Neural cell (in vitro differentiated cells): ENCODE results near the gene PDCD1. TPM values are rescaled to one million over a fixed set of nuclear protein-coding genes. Genes with fewer than 3 reads are reported as not detected.

ENCODE experiments used
- H2AFZ ChIP-seq: fragments of 200-600, 300-800 bp; sonication (generic), shearing (Covaris generic); 2 replicates; pipeline ENCODE4 v1.6.0; 2014; ENCODE audit warnings: low read depth, mild to moderate bottlenecking, antibody characterized with exemption, low read length, moderate library complexity
- H3F3A ChIP-seq: fragments of 200-600 bp; shearing (Covaris generic); 2 replicates; pipeline ENCODE4 v1.6.1; 2016; ENCODE audit warnings: mild to moderate bottlenecking, moderate library complexity, mixed read lengths, antibody characterized with exemption, low read length; ENCODE audit not compliant: insufficient read depth, poor library complexity, severe bottlenecking
- H3K27ac ChIP-seq: fragments of 200-600, 300-800 bp; sonication (generic), shearing (Covaris generic); 2 replicates; pipeline ENCODE4 v1.5.1; 2014; ENCODE audit warnings: mild to moderate bottlenecking, low read length, moderate library complexity
- H3K27me3 ChIP-seq: fragments of 300-800, 200-600 bp; sonication (generic), shearing (Covaris generic); 2 replicates; pipeline ENCODE4 v1.6.0; 2014; ENCODE audit warnings: mild to moderate bottlenecking, low read depth, low read length, moderate library complexity; ENCODE audit not compliant: insufficient read depth
- H3K36me3 ChIP-seq: fragments of 300-800, 200-600 bp; sonication (generic), shearing (Covaris generic); 2 replicates; pipeline ENCODE4 v1.5.1; 2014; ENCODE audit warnings: mild to moderate bottlenecking, antibody characterized with exemption, low read length, moderate library complexity; ENCODE audit not compliant: insufficient read depth
- H3K4me2 ChIP-seq: fragments of 300-800, 200-600 bp; sonication (generic), shearing (Covaris generic); 2 replicates; pipeline ENCODE4 v1.6.0; 2014; ENCODE audit warnings: mild to moderate bottlenecking, low read length
- H3K4me3 ChIP-seq: fragments of 300-800, 200-600 bp; sonication (generic), shearing (Covaris generic); 2 replicates; pipeline ENCODE4 v1.5.1; 2014; ENCODE audit warnings: mild to moderate bottlenecking, low read length, moderate library complexity
- H3K79me2 ChIP-seq: fragments of 200-600 bp; shearing (Covaris generic); replicated peaks from 2 replicates; pipeline ENCODE4 v1.6.0; 2014; ENCODE audit warnings: mild to moderate bottlenecking, low read length, moderate library complexity; ENCODE audit not compliant: insufficient read depth
- H3K9ac ChIP-seq: fragments of 300-800, 200-600 bp; sonication (generic), shearing (Covaris generic); 2 replicates; pipeline ENCODE4 v1.6.1; 2016; ENCODE audit warnings: mild to moderate bottlenecking, low read length, mixed read lengths
- H3K9me2 ChIP-seq: fragments of 200-600 bp; shearing (Covaris generic); 2 replicates; pipeline ENCODE4 v1.6.1; 2016; ENCODE audit warnings: mild to moderate bottlenecking, low read length, mixed read lengths; ENCODE audit not compliant: insufficient read depth
- H3K9me3 ChIP-seq: fragments of 200-600, 300-800 bp; sonication (generic), shearing (Covaris generic); 2 replicates; pipeline ENCODE4 v1.6.1; 2016; ENCODE audit warnings: mild to moderate bottlenecking, mixed run types, low read length, moderate library complexity, mixed read lengths
- H4K20me1 ChIP-seq: fragments of 200-600 bp; shearing (Covaris generic); 2 replicates; pipeline ENCODE4 v1.6.1; 2016; ENCODE audit warnings: mild to moderate bottlenecking, mixed run types; ENCODE audit not compliant: insufficient read depth
- CTCF ChIP-seq: fragments of 450-650 bp; IDR thresholded peaks from 2 replicates; pipeline ENCODE4 v1.5.1; 2014; ENCODE audit warnings: antibody characterized with exemption, mild to moderate bottlenecking, moderate library complexity; ENCODE audit not compliant: poor library complexity, severe bottlenecking
- EP300 ChIP-seq: fragments of 450-650 bp; conservative IDR thresholded peaks from 2 replicates; pipeline ENCODE4 v1.6.1; 2014; ENCODE audit warnings: antibody characterized with exemption, mild to moderate bottlenecking, moderate library complexity; ENCODE audit not compliant: poor library complexity, severe bottlenecking
- EZH2 ChIP-seq: fragments of 200-600, 300-800 bp; shearing (Covaris generic), sonication (generic); IDR thresholded peaks from 2 replicates; pipeline ENCODE4 v1.6.1; 2014; ENCODE audit warnings: antibody characterized with exemption, low read length, borderline replicate concordance, mild to moderate bottlenecking; ENCODE audit not compliant: insufficient read depth, poor library complexity, severe bottlenecking
- MXI1 ChIP-seq: fragments of 450-650 bp; conservative IDR thresholded peaks from 2 replicates; pipeline ENCODE4 v1.6.1; 2014; ENCODE audit warnings: antibody characterized with exemption, mild to moderate bottlenecking; ENCODE audit not compliant: poor library complexity, severe bottlenecking
- POLR2AphosphoS5 ChIP-seq: IDR thresholded peaks from 2 replicates; pipeline ENCODE4 v1.6.1; 2012
- RAD21 ChIP-seq: fragments of 450-650 bp; conservative IDR thresholded peaks from 2 replicates; pipeline ENCODE4 v1.6.1; 2014; ENCODE audit warnings: antibody characterized with exemption, mild to moderate bottlenecking, moderate library complexity
- REST ChIP-seq: IDR thresholded peaks from 2 replicates; pipeline ENCODE4 v1.6.1; 2012; ENCODE audit warnings: borderline replicate concordance
- SMC3 ChIP-seq: fragments of 450-650 bp; conservative IDR thresholded peaks from 2 replicates; pipeline ENCODE4 v1.6.1; 2014; ENCODE audit warnings: antibody characterized with exemption, mild to moderate bottlenecking, moderate library complexity; ENCODE audit not compliant: poor library complexity
- TAF1 ChIP-seq: IDR thresholded peaks from 2 replicates; pipeline ENCODE4 v1.6.1; 2012; ENCODE audit warnings: low read depth
- polyA plus RNA-seq: library from polyadenylated mRNA; depleted of rRNA; stranded (reverse); fragments of >200 nt; gene quantifications from 2 replicates; pipeline ENCODE4 v1.2.3, GENCODE V29; 2014

The PDCD1 gene
- polyA plus RNA-seq, 1 donor from 2014 or later: not detected

GRCh38 chr2:241811201-241811951, 47.3 kb downstream of the PDCD1 start:
- Histone ChIP-seq H3K4me3 (no peak overlapping the region), H3K9me3 (no peaks in the 10 kb centered on the region)
- TF ChIP-seq TAF1: no peak
- TF ChIP-seq POLR2AphosphoS5: no peak
- no peak for TF ChIP-seq RAD21
- no peak for TF ChIP-seq REST
- TF ChIP-seq EZH2: no peak
- no peak for TF ChIP-seq EP300
- TF ChIP-seq SMC3: no peak
- TF ChIP-seq CTCF: no peak
- no peak for TF ChIP-seq MXI1

GRCh38 chr2:241810307-241811200, 48.1 kb downstream of the PDCD1 start:
- H4K20me1 ChIP-seq: no peaks in the 10 kb centered on the region
- TF ChIP-seq POLR2AphosphoS5 (no peak), CTCF (no peak), EP300 (no peak), EZH2 (no peak), MXI1 (no peak), SMC3 (no peak), REST (no peak), TAF1 (no peak), RAD21 (no peak)
- H3K4me3 ChIP-seq: no peak overlapping the region
- H3K4me2 ChIP-seq: no peak overlapping the region
- H3K9ac ChIP-seq: no peak overlapping the region
- H3K27ac ChIP-seq: no peak overlapping the region
- no peak overlapping the region for H2AFZ ChIP-seq
- no peaks in the 10 kb centered on the region for H3K9me2 ChIP-seq
- no peaks in the 10 kb centered on the region for H3F3A ChIP-seq
- H3K36me3 ChIP-seq: no peaks in the 10 kb centered on the region
- no peaks in the 10 kb centered on the region for H3K79me2 ChIP-seq
- H3K9me3 ChIP-seq: no peaks in the 10 kb centered on the region
- H3K27me3 ChIP-seq: no peaks in the 10 kb centered on the region

More at GRCh38 chr2:241811201-241811951, 47.3 kb downstream of the PDCD1 start:
- Histone ChIP-seq H3F3A (no peaks in the 10 kb centered on the region), H4K20me1 (no peaks in the 10 kb centered on the region), H3K27ac (no peak overlapping the region), H3K4me2 (no peak overlapping the region), H3K36me3 (no peaks in the 10 kb centered on the region), H3K9me2 (no peaks in the 10 kb centered on the region), H3K79me2 (no peaks in the 10 kb centered on the region), H2AFZ (no peak overlapping the region), H3K27me3 (no peaks in the 10 kb centered on the region), H3K9ac (no peak overlapping the region)
